T-helper 2 cell (primary cell): Measurements from ENCODE around the gene SETD5.

ENCODE experiments used
- DNase-seq, 5 experiments: peaks; one replicate each; pipeline versions ENCODE4 v3.0.0 to v3.0.0-alpha.2; 2012 to 2022

Gene SETD5

DNA sequence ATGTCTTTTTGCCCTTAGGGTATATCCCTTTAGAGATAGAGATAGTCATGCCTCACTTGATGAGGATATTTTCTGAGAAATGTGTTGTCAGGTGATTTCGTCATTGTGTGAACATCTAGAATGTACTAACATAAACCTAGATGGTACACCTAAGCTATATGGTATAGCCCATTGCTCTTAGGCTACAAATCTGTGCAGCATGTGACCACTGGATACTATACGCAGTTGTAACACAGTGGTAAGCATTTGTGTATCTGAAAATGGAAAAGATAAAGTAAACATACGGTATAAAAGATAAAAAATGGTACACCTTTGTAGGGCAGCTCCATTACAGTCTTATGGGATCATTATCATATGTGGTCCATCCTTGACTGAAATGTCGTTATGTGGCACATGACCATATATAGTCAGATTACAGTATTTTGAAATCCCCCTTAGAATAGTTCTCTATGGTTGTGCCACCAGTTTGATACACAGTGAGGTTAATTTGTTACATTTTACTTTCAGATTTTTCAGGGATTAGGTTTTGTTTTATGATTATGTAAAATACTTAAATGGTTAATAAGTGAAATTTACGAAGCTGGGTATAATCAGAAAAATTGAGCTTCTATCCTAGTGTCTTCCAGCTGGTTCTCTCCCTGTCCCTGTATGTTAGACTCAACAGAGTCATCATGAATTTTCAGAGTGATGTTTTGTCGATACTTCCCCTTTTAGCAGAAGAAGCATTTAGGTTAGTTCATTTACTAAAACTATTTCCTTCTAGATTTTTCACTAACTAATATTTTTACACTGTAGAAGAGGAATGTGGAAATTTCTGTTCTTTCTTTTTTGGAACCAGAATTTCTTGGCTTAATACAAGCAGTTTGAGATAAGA, 12.8 kb downstream of the SETD5 start:
- DNase-seq: no peak

DNA sequence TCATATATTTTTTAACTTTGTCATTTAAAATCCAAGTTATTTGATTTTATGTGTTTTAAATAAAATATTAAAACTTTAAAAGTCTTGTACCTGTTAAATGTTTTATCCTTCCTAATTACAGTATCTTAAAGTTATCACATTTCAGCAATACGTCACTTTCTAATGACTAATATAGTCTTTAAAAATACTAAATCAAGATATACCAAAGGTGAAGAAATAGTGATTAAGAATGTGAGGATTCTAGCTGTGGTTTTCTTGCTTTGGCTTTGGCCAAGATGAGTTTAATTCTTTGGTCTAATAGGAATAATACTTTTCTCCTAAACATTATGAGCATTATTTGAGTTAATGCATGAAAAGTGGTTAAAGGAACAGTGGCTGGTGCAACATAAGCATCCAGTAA, 13.9 kb downstream of the SETD5 start:
- DNase-seq: no peak

DNA sequence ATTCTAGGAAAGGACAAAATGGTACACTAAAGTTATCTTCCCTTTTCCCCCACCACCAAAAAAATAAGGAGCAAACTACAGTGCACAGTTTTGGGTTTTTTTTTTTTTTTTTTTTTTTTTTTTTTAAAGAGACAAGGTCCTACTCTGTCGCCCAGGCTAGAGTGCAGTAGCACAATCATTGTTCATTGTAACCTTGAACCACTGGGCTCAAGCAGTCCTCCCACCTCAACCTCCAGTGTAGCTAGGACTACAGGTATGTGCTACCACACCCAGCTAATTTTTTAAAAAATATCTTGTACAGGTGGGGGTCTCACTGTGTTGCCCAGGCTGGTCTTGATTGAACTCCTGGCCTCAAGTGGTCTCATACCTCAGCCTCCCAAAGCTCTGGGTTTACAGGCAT, 14.9 kb downstream of the SETD5 start:
- DNase-seq: no peak

DNA sequence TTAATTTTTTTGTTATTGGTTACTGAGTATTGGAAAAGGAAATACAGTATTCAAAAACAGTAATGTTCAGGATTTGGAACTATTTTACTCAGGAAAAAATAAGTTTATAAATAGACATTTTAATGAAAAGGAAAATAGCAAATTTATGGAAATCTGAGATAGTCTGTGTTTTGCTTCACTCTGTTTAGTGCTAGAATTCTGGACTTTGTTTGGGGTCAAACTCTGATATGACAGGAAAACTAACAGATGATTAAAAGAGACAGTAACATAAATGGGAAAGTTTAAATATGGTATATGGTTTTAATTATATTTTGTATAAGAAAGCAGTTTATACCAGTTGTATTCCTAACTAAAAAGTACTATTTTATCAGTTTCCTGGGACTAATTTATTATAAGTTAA, 17.4 kb downstream of the SETD5 start:
- no peak for DNase-seq

DNA sequence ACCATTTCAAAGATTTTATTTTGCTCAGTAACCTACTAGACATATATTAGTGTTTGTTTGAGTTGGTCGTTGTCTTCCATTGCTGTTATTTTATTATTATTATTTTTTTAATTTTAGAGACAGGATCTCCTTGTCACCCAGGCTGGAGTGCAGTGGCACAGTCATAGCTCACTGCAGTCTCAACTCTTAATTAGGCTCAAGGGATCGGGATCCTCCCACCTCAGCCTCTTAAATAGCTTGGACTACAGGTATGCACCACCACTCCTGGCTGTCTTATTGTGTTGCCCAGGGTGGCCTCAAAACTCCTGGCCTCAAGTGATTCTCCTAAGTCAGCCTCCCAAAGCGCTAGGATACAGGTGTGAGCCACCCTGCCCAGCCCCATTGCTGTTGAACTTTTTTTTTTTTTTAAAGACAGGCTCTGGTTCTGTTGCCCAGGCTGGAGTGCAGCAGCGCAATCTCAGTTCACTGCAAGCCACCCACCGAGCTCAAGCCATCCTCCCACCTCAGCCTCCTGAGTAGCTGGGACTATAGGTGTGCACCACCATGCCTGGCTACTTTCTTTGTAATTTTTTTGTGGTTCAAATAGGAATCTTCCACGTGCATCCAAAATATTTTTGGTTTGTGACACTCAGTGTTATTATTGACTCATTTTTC, 18.2 kb downstream of the SETD5 start:
- DNase-seq: no peak

DNA sequence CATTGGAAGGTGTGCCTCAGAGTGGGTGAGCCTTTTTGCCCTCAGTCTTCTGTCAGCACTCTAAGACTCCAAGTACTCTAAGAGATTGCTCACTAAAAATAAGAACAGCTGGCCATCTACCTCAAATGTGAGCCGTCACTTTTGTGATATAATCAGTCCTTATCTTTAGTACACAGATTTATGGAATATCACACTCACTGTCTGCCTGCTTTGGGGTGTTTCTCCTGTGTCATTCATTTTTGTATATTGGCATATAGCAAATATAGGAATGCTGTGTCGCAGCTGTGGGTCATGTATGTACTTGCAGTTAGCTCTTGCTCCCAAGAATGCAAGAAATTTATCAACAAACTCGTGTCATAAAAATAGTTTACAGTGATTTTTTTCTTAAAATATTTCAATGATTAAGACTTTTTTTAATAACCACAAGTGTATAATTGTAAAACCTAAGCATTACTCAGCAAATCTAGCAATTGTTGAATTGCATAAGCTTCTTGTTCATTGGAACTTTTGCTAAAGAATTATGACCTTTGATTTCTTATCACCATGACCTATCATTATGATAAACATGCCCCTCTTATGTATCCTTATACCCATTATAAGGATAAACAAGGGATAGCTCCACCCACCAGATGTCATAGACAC, 18.8 kb downstream of the SETD5 start:
- no peak for DNase-seq

DNA sequence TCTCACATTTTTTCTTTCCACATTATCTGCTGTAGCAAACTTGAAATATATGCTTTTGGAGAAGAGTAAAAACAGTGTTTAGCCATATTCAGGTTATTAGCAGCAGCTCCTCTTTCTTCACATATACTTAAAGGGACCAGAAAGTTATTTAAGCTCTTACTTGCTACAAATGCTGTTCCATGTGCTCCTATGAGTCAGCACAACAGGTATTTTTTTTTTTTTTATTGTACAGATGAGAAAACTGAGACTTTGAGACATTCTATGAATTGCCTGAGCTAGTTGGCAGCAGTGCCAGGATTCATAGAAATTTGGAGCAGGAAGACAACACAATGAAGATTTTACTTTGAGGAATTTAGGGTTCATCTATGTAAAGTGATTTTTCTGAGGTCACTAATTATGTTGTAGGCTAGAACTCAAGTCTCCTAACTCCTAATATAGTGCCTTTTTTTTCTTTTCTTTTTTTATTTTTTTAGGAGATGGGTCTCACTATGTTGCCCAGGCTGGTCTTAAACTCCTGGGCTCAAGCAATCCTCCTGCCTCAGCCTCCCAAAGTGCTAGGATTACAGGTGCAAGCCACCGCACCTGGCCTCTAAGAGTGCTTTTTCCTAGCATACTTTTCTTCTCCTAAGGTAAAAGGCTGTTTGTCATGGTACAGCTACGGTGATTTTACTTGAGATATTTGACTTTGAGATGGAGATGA, 23.6 kb downstream of the SETD5 start:
- peak in 1 of 5 experiments; percentile 19 for DNase-seq

DNA sequence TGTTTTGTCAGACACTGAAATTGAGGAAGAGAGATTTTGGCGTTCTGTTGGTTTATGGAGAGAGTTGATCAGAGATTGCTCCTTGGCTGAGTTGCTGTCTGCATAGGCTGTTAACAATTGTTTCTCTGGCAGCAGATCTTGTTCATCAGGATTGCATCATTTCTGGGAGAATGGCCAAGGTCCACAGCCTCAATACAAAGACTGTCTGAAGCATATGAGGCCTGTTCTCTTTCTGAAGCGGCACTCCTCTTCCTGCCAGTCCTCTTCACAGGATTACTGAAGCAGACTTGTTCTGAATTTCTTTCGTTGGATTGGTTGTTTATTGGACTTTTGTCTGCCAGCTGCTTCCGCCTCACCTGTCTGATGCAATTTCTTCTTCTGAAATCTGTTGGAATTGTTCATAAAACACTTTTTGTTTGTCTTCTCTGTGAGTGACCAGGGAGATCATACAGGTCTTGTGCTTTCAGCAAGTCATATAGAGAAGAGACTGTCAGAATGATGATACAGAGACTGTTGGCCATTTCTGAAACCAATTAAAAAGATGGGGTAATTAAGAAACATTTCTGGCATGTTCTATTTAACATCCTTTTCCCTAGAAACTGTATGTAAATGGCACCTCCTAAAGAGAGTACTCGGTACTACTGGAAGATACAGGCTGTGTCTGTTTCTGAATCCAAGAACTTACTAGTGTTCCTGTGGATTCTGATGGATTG, 25.5 kb downstream of the SETD5 start:
- DNase-seq: peak in 2 of 5 experiments; percentile 7 to 30

DNA sequence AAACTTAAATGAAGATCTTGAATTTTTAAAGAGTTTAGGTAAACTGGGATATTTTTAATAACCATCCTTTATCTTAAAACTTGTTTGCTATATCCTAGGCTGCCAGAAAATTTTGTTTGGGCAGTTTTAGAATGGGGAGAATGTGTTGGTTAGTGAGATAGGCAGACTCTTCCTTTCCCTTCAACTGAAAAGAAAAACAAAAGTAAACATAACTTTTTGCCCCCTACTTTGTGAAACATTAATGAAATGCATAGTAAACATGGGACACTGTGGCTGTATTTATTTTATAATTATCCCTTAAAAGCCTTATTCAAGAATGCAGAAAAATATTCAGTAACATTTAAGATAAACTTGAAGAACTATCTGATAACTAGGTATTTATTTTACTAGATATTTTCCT, 31.0 kb downstream of the SETD5 start:
- DNase-seq: no peak

DNA sequence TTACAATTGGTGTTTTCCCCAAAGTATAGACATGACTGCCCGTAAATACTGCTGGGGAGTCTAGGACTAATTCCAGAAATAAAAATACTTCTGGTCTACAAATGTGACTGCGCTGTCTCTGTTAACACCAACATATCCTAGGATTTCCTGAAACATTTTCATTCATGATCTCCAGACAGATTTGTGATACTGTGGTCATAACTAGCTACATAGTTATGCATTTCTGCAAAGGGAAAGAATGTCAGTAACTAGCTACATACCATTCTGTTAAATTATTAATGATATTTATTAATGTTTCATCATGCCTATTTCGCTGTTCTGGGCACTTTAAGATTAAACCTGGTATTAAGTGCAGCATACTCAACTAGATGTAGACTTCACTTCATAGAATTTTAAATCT, 33.3 kb downstream of the SETD5 start:
- no peak for DNase-seq

DNA sequence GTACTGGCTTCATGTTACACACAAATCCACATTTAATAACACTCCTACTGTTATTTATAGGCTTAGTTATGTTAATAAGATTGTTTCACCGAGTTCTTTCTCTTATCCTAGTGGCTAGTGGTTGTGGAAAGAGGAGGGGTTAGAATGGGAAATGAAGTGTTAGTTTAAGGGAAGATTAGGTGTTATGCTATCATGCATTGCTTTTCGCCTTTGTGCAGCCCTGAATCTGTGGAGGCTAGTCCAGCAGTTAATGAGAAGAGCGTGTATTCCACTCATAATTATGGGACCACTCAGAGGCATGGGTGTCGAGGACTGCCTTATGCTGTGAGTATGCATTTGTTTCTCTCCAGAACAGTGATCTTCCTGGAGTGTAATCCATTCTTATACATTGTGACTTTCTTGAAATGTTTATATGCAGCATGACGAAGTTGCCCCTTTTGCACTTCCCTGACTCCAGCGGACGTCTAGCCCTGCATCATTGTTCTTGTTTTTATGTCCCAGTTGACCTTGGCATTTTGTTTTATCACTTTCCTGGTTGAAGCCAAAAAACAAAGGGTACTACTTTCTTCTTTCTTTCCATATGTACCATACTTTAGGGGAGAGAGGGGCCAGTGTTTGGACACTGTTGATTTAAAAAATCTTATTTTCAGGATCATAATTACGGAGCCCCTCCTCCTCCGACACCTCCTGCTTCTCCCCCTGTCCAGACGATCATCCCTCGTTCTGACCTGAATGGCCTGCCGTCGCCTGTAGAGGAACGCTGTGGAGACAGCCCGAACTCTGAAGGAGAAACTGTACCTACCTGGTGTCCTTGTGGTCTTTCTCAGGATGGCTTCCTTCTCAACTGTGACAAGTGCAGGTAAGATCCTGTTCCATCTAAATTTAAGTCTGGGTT, 36.5 kb downstream of the SETD5 start:
- no peak for DNase-seq

DNA sequence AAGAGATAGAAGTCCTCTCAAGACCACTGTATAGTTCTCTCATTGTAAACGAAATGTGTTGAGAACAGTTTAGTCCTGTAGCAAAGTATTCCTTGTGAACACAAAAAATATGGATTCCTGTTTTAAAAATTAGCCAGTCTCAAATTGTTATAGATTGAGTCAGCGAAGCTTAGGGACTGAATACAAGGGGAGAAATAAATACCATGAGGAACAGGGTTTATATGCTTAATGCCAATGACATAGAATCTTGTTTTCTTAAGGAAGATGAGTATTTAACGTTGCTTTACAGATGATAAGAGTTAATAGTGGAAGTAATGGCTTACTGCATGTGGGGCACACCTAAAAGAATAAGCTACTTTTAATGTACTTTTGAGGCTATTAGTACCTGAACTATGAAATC, 37.9 kb downstream of the SETD5 start:
- no peak for DNase-seq

DNA sequence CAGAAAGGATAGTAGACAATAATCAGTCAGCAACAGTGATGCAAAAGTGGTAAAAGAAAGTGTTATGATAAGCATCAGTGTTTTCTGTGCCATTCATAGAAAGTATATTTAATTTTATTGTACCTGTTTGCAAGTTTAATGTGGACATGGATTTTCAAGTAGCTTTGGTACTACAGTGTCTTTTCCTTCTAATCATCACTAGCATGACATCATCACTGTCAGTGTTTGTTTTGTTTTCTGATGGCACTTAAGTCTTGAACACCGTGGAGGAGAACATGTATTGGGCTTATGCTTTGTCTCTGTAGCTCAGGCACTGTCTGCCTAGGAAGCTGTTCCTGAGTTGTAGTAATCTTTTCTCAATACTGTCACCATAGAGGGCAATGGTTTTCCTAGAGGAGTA, 41.9 kb downstream of the SETD5 start:
- DNase-seq: no peak

DNA sequence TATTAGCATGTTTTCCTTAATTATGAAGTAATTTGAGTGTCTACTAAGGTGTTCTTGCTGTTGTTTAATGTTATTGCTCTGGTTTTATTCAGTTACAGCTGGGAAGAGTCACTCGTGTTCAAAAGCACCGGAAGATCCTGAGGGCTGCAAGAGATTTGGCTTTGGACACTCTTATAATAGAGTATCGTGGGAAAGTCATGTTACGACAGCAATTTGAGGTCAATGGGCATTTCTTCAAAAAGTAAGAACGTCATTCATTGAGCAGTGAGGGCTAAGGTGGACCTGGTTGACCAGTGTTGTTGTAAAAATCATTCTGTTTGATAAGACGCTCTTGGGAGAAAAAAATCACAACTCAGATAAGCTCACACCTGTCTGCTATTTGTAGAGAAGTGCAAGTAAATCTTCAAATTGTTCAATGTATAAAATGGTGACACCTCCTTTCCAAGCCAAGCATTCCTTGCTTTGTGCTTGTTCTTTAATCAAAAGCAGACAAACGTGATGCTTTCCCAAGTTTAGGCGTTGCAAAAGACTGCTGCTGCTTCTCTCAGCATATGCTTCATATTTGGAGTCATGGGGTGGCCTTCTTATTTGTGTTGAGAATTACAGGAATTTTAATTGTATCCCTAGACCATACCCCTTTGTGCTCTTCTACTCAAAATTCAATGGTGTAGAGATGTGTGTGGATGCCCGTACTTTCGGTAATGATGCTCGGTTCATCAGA, 44.2 kb downstream of the SETD5 start:
- DNase-seq: no peak

DNA sequence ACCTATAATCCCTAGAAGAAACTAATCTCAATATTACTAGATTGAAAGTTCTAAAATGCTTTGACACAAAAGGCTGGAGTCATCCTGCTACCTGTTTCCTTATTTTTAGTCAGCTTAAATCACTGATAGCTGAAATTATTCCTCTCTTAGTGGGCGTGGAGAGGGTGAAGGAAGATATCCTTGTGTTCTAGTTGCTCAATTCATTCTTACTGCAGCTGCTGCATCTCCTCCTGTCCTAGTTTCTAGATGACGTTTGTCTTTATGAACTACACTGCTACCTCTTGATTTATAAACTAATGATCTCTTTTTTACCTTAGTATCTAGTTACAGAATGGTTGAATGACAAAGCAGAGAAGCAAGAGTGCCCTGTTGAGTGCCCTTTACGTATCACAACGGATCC, 50.7 kb downstream of the SETD5 start:
- no peak for DNase-seq

DNA sequence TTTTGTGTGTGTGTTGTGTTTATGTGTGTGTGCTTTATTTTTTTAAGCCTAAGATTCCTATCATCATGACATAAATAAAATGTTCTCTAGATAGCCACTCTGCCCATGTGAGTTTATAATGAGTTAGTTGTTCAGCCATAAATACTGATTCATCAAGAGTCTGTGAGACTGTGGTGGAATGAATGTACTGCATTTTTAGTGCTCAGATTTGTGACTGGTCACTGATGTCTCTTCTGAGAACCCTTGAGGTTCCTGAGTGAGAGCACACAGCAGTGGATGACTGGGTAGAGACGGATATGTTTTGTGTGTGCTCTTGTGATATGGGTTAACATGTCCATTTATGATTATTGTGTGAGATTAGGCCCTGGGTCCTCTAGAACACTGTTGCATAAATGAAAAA, 51.2 kb downstream of the SETD5 start:
- peak in 1 of 5 experiments; percentile 16 for DNase-seq

DNA sequence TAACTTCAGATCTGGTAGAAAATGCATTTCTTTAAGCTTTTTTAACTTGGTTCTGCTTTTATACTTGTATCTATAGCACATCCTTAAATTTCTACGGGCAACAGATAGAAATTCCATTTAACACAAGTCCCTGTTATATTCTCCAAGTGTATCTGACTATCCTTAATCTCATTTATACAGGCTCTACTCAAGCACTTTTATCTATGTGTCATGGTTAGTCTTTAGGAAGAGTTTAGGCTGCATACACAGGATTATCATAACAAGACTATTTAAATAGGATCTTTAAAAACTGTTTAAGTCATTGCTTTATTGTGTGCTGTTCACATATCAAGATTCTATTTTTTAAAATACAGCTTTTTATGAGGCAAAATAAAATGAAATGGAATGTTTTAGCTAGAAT, 52.7 kb downstream of the SETD5 start:
- no peak for DNase-seq

DNA sequence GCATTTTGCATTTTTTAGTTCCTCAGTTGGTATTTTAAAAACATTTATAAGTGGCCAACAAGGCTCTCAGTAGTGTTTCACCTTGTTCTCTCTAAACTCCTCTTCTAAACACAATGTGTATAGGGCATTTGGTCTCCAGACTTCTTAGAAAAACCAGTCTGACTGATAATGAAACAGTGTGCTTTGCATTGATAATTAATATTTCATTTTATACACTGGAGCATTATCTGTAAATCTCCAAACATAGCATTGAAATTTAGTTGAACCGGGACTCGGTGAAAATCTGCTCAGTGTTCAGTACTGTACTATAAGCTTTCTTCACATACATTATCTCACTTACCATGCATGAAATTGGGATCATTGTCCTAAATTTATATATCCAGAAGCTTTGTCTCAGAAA, 53.6 kb downstream of the SETD5 start:
- peak in 1 of 5 experiments; percentile 34 for DNase-seq

DNA sequence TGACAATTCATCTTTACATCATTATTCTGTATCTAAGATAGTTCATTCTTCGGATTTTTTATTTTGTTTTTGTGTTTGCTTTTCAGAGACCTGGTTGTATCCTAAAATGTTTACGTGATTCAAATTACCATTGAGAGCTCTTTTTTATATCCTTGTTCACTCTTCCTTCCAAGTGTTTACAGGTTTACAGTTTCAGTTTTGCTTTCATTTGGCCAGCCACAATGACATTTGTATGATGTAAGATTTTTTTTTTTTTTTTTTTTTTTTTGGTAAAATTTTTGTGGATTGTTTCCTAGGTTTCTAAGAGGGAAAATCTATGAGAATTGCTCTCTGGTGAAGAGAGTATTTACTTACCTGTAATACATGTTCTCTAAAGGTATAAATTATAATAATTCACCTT, 55.0 kb downstream of the SETD5 start:
- DNase-seq: peak in 1 of 5 experiments; percentile 59

DNA sequence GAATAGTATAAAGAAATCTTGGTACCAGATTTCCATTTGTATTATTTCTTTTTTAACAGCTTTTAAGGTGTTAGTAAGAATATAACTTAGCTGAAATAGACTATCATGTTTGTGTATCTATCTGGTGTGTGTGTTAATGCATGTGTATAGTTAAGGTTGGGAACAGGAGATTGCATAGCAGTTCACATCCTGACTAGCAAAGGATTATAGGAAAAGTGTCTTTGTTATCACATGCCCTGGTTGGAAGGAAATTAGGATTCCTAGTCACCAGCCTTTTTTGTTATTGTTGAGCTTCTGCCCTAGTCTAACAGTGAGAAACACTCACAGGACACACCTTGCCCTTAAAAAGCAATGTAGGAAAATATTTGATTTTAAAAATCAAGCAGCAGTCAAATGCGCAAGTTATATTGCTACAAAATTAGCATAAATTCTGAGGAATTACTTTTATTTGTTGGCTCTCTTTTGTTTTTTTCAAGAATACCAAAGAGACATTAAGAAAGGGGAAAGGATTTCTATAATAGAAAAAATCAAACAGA, 58.2 kb downstream of the SETD5 start:
- DNase-seq: no peak
